GM23338 (cell line): ENCODE data around the gene NUP153. TPM values are rescaled to one million over a fixed set of nuclear protein-coding genes. Genes with fewer than 3 reads are reported as not detected.
A peak's percentile ranks its signal among the peaks of the same experiment; 100 is the strongest.

Experiments used
- ATAC-seq: fragments of 200-7000 bp; cut with Tn5 transposase; 3 replicates; pipeline ENCODE4 v1.9.1; 2020
- DNase-seq: peaks from one replicate; pipeline ENCODE4 v3.0.0-alpha.2; 2015; ENCODE audit warnings: low spot score
- H2AFZ ChIP-seq: fragments of 200-600 bp; sonication (generic); 2 replicates; pipeline ENCODE4 v1.8.0; 2016; ENCODE audit warnings: antibody characterized with exemption, mild to moderate bottlenecking, moderate library complexity
- H3F3A ChIP-seq: fragments of 200-600 bp; sonication (generic); replicated peaks from 2 replicates; pipeline ENCODE4 v1.8.0; 2017; ENCODE audit warnings: antibody characterized with exemption, mixed run types, low read depth
- H3K27ac ChIP-seq: fragments of 200-600 bp; sonication (generic); 2 replicates; pipeline ENCODE4 v1.6.1; 2016; ENCODE audit warnings: low read depth
- H3K27me3 ChIP-seq: fragments of 200-600 bp; sonication (generic); 2 replicates; pipeline ENCODE4 v1.8.0; 2016; ENCODE audit warnings: mild to moderate bottlenecking, mixed run types, moderate library complexity; ENCODE audit not compliant: insufficient read depth
- H3K36me3 ChIP-seq: fragments of 200-600 bp; sonication (generic); 2 replicates; pipeline ENCODE4 v1.8.0; 2016; ENCODE audit warnings: mild to moderate bottlenecking; ENCODE audit not compliant: insufficient read depth
- H3K4me1 ChIP-seq: fragments of 200-600 bp; sonication (generic); 2 replicates; pipeline ENCODE4 v1.8.0; 2016; ENCODE audit warnings: mild to moderate bottlenecking, moderate library complexity; ENCODE audit not compliant: insufficient read depth
- H3K4me2 ChIP-seq: fragments of 200-600 bp; sonication (generic); 2 replicates; pipeline ENCODE4 v1.7.1; 2017; ENCODE audit warnings: mixed run types
- H3K4me3 ChIP-seq: fragments of 200-600 bp; sonication (generic); 2 replicates; pipeline ENCODE4 v1.6.1; 2016; ENCODE audit warnings: mixed run types
- H3K79me2 ChIP-seq: fragments of 200-600 bp; sonication (generic); replicated peaks from 2 replicates; pipeline ENCODE4 v1.8.0; 2017; ENCODE audit warnings: mild to moderate bottlenecking; ENCODE audit not compliant: insufficient read depth
- H3K9me2 ChIP-seq: fragments of 200-600 bp; sonication (generic); 2 replicates; pipeline ENCODE4 v1.8.0; 2017; ENCODE audit not compliant: insufficient read depth
- H4K20me1 ChIP-seq: fragments of 200-600 bp; sonication (generic); replicated peaks from 2 replicates; pipeline ENCODE4 v1.8.0; 2017; ENCODE audit warnings: mild to moderate bottlenecking; ENCODE audit not compliant: insufficient read depth
- H3K27ac Mint-ChIP-seq: 2 replicates; pipeline ENCODE4 v1.8.0; 2020; ENCODE audit warnings: inconsistent platforms, mild to moderate bottlenecking, moderate library complexity, mixed read lengths
- H3K27me3 Mint-ChIP-seq: 3 replicates; pipeline ENCODE4 v1.8.0; 2022; ENCODE audit warnings: low read depth, mild to moderate bottlenecking, moderate library complexity, mixed read lengths, inconsistent platforms; ENCODE audit not compliant: insufficient read depth, poor library complexity
- H3K36me3 Mint-ChIP-seq: 3 replicates; pipeline ENCODE4 v1.8.0; 2021; ENCODE audit warnings: low read depth, mild to moderate bottlenecking, inconsistent platforms, moderate library complexity, mixed read lengths
- H3K4me1 Mint-ChIP-seq: 3 replicates; pipeline ENCODE4 v1.8.0; 2020; ENCODE audit warnings: mild to moderate bottlenecking, inconsistent platforms, mixed read lengths
- H3K4me3 Mint-ChIP-seq: 3 replicates; pipeline ENCODE4 v1.8.0; 2021; ENCODE audit warnings: moderate library complexity, mild to moderate bottlenecking, inconsistent platforms, mixed read lengths
- H3K9me3 Mint-ChIP-seq: 3 replicates; pipeline ENCODE4 v1.8.0; 2020; ENCODE audit warnings: moderate library complexity, mild to moderate bottlenecking, inconsistent platforms, mixed read lengths
- CREB1 ChIP-seq: fragments of 250-450 bp; sonication (Bioruptor Pico); IDR thresholded peaks from 2 replicates; pipeline ENCODE4 v1.5.0; 2020; ENCODE audit warnings: low read depth, mild to moderate bottlenecking, moderate library complexity
- CTCF ChIP-seq, 2 experiments: fragments of 200-600 bp in 1 of 2; sonication (generic) in 1 of 2; conservative IDR thresholded peaks; 2 replicates each; pipeline versions ENCODE4 v1.5.1 to v1.6.1; 2016 to 2017; ENCODE audit warnings: antibody characterized with exemption in 2 of 2, low read depth in 2 of 2, mild to moderate bottlenecking in 2 of 2, moderate library complexity in 1 of 2
- ETS1 ChIP-seq: IDR thresholded peaks from 2 replicates; pipeline ENCODE4 v1.6.1; 2016; ENCODE audit warnings: antibody characterized with exemption
- EZH2 ChIP-seq: fragments of 200-600 bp; sonication (generic); IDR thresholded peaks from one replicate; pipeline ENCODE4 v1.8.0; 2017; ENCODE audit warnings: antibody characterized with exemption, mild to moderate bottlenecking, low read depth; ENCODE audit not compliant: unreplicated experiment
- EZH2phosphoT487 ChIP-seq: fragments of 200-600 bp; sonication (generic); IDR thresholded peaks from one replicate; pipeline ENCODE4 v1.8.1; 2018; ENCODE audit warnings: antibody characterized with exemption; ENCODE audit not compliant: unreplicated experiment
- JUNB ChIP-seq: IDR thresholded peaks from one replicate; pipeline ENCODE4 v1.6.1; 2016; ENCODE audit warnings: antibody characterized with exemption; ENCODE audit not compliant: unreplicated experiment
- NANOG ChIP-seq: IDR thresholded peaks from 2 replicates; pipeline ENCODE4 v1.6.1; 2016; ENCODE audit warnings: antibody characterized with exemption, borderline replicate concordance
- POLR2AphosphoS5 ChIP-seq: IDR thresholded peaks from 2 replicates; pipeline ENCODE4 v1.6.1; 2016; ENCODE audit warnings: antibody characterized with exemption, low read depth
- REST ChIP-seq: IDR thresholded peaks from one replicate; pipeline ENCODE4 v1.6.1; 2018; ENCODE audit warnings: antibody characterized with exemption; ENCODE audit not compliant: unreplicated experiment
- STAT1 ChIP-seq: IDR thresholded peaks from one replicate; pipeline ENCODE4 v1.6.1; 2016; ENCODE audit warnings: antibody characterized with exemption; ENCODE audit not compliant: unreplicated experiment
- ZNF114 ChIP-seq: fragments of 250-450 bp; sonication (Bioruptor Pico); IDR thresholded peaks from 2 replicates; pipeline ENCODE4 v1.5.0; 2020; ENCODE audit warnings: mild to moderate bottlenecking, moderate library complexity
- ZNF331 ChIP-seq: fragments of 250-450 bp; sonication (Bioruptor Pico); IDR thresholded peaks from 2 replicates; pipeline ENCODE4 v1.5.0; 2020; ENCODE audit warnings: low read depth, mild to moderate bottlenecking, moderate library complexity
- ZNF462 ChIP-seq: fragments of 250-450 bp; sonication (Bioruptor Pico); IDR thresholded peaks from 2 replicates; pipeline ENCODE4 v1.5.0; 2020; ENCODE audit warnings: mild to moderate bottlenecking, moderate library complexity
- polyA plus RNA-seq: library from polyadenylated mRNA; unstranded; fragments of >200 nt; fragmentation: Nextera tagmentation; extraction: Ambion mirVana; gene quantifications from 2 replicates; pipeline ENCODE4 v1.2.1, GENCODE V29; 2016
- total RNA-seq: library from RNA; depleted of rRNA; stranded (reverse); fragments of >200 nt; shearing (Covaris generic); gene quantifications from 2 replicates; pipeline ENCODE4 v1.2.3, GENCODE V29; 2014

Gene NUP153
- total and polyA plus RNA-seq, 2 experiments from 2014 or later = 23.8 to 88.4 TPM

GRCh38 chr6:17638212-17638715 lies 68.5 kb downstream of the NUP153 start:
- ATAC-seq = no peak
- H3K27ac ChIP-seq = peak overlapping the region; percentile 7; the same call in 1 of the 2 replicates
- peaks cover 89% of the 10 kb centered on the region for H3K36me3 Mint-ChIP-seq

More at GRCh38 chr6:17638212-17638715, 68.5 kb downstream of the NUP153 start:
- Mint-ChIP-seq H3K9me3 (no peaks in the 10 kb centered on the region), H3K4me1 (no peaks in the 10 kb centered on the region; the same call in 2 of the 3 replicates), H3K27me3 (peaks cover 2% of the 10 kb centered on the region), H3K27ac (no peak overlapping the region), H3K4me3 (no peak overlapping the region)
- Histone ChIP-seq H3K4me2 (no peak overlapping the region), H3F3A (no peaks in the 10 kb centered on the region), H3K4me1 (no peaks in the 10 kb centered on the region), H3K9me2 (no peaks in the 10 kb centered on the region), H2AFZ (no peak overlapping the region), H3K27me3 (no peaks in the 10 kb centered on the region), H4K20me1 (peaks cover 17% of the 10 kb centered on the region), H3K79me2 (peaks cover 63% of the 10 kb centered on the region), H3K4me3 (no peak overlapping the region), H3K36me3 (peaks cover 35% of the 10 kb centered on the region)
- no peak for TF ChIP-seq ZNF114 (CRISPR knock-in tag)
- TF ChIP-seq STAT1 = no peak
- TF ChIP-seq ETS1 = no peak
- TF ChIP-seq CREB1 (CRISPR knock-in tag) = no peak
- TF ChIP-seq ZNF462 (CRISPR knock-in tag) = no peak
- TF ChIP-seq POLR2AphosphoS5 = no peak
- TF ChIP-seq ZNF331 (CRISPR knock-in tag) = no peak
- no peak for TF ChIP-seq JUNB
- no peak for TF ChIP-seq CTCF (conservative IDR thresholded peaks at IDR 0.05; ENCODE audit: low read depth in 2 of 2)
- TF ChIP-seq NANOG = no peak
- no peak for TF ChIP-seq EZH2
- TF ChIP-seq EZH2phosphoT487 = no peak
- TF ChIP-seq REST = no peak
- DNase-seq = no peak
